ENCODE measurements around the gene BCKDK.

BCKDK gene

DNA sequence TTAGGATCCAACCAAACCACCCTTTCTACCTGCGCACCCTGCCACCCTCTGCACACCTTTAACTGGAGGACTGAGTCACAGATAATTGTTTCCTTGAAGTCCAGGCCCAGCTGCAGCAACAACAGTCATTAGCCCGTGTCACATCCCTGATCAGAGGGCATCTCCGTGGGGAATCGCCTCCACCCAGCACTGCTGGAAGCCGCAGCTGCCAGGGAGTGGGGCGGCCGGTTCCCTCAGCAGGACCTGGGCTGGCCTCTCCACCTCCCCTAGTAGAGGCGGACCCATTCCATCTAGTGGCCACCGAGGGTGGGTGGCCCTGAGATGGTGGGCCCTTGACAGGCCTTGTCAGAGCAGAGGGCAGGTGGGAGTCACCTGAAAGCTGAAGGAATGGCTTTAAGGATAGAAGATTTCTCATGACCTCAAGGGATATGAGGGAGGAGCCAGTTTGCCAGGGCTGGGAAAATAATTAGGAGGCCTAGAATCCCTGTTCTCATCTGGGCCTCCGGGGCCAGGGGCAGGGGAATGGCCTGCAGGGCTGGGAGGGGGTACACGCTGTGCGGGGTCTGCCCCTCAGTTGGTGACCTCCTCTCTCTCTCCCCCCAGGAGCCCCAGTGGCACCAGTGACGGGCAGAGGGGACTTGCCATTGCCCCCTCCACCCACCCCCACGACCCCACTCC lies 25.7 kb upstream of the BCKDK start:
- H3K4me3 ChIP-seq (ENCODE audit: low read depth, low read length) = no peak overlapping the region
- TF ChIP-seq POLR2A (IDR thresholded peaks at IDR 0.05; ENCODE audit: extremely low read depth, insufficient read length) (no peak), MYC (IDR thresholded peaks at IDR 0.05; ENCODE audit: low read depth, low read length) (no peak)
- TF ChIP-seq, protein P1, sequence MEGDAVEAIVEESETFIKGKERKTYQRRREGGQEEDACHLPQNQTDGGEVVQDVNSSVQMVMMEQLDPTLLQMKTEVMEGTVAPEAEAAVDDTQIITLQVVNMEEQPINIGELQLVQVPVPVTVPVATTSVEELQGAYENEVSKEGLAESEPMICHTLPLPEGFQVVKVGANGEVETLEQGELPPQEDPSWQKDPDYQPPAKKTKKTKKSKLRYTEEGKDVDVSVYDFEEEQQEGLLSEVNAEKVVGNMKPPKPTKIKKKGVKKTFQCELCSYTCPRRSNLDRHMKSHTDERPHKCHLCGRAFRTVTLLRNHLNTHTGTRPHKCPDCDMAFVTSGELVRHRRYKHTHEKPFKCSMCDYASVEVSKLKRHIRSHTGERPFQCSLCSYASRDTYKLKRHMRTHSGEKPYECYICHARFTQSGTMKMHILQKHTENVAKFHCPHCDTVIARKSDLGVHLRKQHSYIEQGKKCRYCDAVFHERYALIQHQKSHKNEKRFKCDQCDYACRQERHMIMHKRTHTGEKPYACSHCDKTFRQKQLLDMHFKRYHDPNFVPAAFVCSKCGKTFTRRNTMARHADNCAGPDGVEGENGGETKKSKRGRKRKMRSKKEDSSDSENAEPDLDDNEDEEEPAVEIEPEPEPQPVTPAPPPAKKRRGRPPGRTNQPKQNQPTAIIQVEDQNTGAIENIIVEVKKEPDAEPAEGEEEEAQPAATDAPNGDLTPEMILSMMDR (IDR thresholded peaks at IDR 0.05; ENCODE audit: low read depth, low read length) = no peak
- TF ChIP-seq, protein P2, sequence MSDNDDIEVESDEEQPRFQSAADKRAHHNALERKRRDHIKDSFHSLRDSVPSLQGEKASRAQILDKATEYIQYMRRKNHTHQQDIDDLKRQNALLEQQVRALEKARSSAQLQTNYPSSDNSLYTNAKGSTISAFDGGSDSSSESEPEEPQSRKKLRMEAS (IDR thresholded peaks at IDR 0.05; ENCODE audit: low read depth, low read length) = no peak
- DNase-seq (ENCODE audit: low read depth) = no peak

DNA sequence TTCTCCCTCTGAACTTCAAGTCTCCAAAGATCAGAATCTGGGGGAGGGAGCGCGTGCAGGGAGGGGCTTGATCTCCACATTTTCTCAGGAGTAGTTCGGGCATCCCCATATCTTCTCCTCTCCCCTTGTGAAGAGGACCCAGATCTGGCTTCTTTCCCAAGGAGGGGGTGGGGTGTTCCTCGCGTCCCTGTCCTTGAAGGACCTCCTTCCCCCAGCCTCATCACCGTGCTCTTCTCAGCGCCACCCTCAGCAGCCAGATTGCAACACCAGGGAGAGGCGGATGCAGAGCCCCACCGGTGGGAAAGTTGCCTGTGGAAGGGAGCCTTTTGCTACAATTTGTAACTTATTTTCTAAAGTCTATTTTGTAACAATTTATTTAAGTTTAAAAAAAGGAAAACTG lies 25.1 kb upstream of the BCKDK start:
- H3K4me3 ChIP-seq (ENCODE audit: low read depth, low read length) = no peak overlapping the region
- TF ChIP-seq, protein P2 (IDR thresholded peaks at IDR 0.05; ENCODE audit: low read depth, low read length) = no peak
- TF ChIP-seq MYC (IDR thresholded peaks at IDR 0.05; ENCODE audit: low read depth, low read length) (no peak), POLR2A (IDR thresholded peaks at IDR 0.05; ENCODE audit: extremely low read depth, insufficient read length) (no peak)
- TF ChIP-seq, protein P1 (IDR thresholded peaks at IDR 0.05; ENCODE audit: low read depth, low read length) = no peak
- DNase-seq (ENCODE audit: low read depth) = no peak

DNA sequence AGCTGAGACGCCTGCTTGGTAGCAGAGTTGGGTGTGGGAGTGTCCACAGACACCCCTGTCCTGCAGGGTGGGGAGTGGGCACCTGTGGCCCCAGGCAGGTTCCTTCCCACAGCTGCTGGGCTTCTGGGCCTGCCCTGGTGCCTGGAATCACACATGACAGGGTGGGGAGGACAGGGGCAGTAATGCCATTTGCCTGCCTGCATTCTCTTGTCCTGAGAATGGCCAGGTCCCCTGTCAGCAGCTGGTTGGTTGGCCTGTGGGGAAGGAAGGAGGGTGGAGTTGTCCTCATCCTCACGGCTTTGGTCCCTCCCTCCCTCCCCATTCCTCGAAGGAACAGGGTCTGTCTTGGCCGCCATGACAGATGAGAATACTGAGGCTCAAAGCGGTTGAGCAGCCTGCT lies 24.6 kb upstream of the BCKDK start:
- no peak for DNase-seq (ENCODE audit: low read depth)
- no peak overlapping the region for H3K4me3 ChIP-seq (ENCODE audit: low read depth, low read length)
- TF ChIP-seq, protein P1 (IDR thresholded peaks at IDR 0.05; ENCODE audit: low read depth, low read length) = no peak
- no peak for TF ChIP-seq POLR2A (IDR thresholded peaks at IDR 0.05; ENCODE audit: extremely low read depth, insufficient read length)
- no peak for TF ChIP-seq MYC (IDR thresholded peaks at IDR 0.05; ENCODE audit: low read depth, low read length)
- TF ChIP-seq, protein P2 (IDR thresholded peaks at IDR 0.05; ENCODE audit: low read depth, low read length) = no peak

DNA sequence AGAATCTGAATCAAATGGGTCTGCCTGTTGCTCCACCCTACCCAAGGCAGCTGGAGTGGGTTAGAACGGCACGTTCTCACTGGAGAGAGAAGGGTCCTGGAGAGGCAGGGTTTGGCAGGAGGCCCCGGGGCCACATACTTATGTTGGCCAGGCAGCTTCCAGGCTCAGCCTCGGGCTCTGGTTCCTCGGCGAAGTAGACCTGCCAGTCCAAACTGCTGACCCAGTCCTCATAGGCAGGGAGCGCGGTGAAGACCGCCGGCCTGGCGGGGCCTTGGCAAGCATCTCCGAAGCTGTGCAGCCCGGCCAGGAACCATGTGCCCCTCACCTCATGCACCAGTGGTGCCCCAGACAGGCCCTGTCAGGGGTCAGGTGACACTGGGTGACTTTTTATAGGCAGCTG lies 24.2 kb upstream of the BCKDK start:
- TF ChIP-seq POLR2A (IDR thresholded peaks at IDR 0.05; ENCODE audit: extremely low read depth, insufficient read length) = no peak
- no peak for TF ChIP-seq MYC (IDR thresholded peaks at IDR 0.05; ENCODE audit: low read depth, low read length)
- no peak for DNase-seq (ENCODE audit: low read depth)
- no peak overlapping the region for H3K4me3 ChIP-seq (ENCODE audit: low read depth, low read length)

DNA sequence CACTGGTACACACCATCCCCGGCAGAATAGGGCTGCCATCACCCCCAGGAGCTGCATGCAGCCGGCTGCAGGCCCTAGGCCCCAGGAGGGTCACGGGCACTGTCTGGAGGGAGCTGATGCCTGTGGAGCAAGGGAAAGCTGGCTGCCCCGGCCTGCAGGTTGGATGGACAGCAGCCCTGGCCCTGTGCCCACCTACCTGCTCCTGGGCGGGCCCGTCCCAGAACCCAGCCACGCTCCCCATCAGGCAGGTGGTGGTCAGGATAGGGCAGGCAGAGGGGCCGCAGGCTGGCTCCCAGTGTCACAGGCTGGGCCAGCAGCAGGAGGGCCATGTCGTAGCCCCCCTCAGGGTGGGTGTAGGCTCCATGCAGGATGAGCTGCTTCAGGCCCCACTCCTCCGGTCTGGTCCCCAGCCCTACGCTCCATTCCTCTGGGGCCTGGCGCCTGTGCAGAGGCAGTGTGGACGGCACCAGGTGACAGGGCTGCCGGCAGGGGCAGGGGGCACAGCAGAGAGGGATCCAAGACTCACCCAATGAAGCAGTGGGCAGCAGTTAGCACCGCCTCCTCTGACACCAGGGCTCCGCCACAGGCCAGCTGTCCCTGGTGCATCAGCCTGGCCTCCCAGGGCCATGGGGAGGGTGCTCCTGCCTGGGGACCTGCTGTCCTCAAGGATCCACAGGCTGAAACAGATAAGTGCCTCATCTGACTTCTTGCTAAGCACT lies 23.4 kb upstream of the BCKDK start:
- no peak overlapping the region for H3K4me3 ChIP-seq (ENCODE audit: low read depth, low read length)
- no peak for TF ChIP-seq POLR2A (IDR thresholded peaks at IDR 0.05; ENCODE audit: extremely low read depth, insufficient read length)
- DNase-seq (ENCODE audit: low read depth) = no peak

DNA sequence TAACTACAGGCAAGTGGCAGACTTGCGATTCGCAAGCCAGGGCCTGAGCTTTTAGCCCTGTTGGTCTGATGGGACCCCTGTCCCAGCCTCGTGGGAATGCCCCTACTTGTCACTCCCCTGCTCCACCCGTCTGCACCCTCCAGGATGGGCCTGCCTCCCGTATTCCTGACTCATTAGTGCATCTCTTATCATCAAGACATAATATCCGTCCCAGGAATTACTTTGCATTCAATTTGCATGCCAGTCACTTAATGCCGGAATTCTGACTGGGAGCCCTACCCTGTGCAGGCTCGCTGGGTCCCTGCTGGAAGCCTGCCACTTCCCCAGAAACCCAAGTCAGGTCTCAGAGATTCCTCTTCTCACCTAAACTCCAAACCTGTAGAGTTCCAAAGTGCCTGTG lies 22.8 kb upstream of the BCKDK start:
- TF ChIP-seq MYC (IDR thresholded peaks at IDR 0.05; ENCODE audit: low read depth, low read length) = no peak
- no peak for TF ChIP-seq POLR2A (IDR thresholded peaks at IDR 0.05; ENCODE audit: extremely low read depth, insufficient read length)
- TF ChIP-seq, protein P2 (IDR thresholded peaks at IDR 0.05; ENCODE audit: low read depth, low read length) = no peak
- TF ChIP-seq, protein P1 (IDR thresholded peaks at IDR 0.05; ENCODE audit: low read depth, low read length) = no peak
- no peak for DNase-seq (ENCODE audit: low read depth)
- no peak overlapping the region for H3K4me3 ChIP-seq (ENCODE audit: low read depth, low read length)
